NCI-H69 (cell line): Measurements from ENCODE around the gene ST7L.
A peak's percentile ranks its signal among the peaks of the same experiment; 100 is the strongest.

Source experiments
- DNase-seq: peaks from one replicate; lab custom pipeline; 2025; lab: John Stamatoyannopoulos, UW

The ST7L gene

DNA sequence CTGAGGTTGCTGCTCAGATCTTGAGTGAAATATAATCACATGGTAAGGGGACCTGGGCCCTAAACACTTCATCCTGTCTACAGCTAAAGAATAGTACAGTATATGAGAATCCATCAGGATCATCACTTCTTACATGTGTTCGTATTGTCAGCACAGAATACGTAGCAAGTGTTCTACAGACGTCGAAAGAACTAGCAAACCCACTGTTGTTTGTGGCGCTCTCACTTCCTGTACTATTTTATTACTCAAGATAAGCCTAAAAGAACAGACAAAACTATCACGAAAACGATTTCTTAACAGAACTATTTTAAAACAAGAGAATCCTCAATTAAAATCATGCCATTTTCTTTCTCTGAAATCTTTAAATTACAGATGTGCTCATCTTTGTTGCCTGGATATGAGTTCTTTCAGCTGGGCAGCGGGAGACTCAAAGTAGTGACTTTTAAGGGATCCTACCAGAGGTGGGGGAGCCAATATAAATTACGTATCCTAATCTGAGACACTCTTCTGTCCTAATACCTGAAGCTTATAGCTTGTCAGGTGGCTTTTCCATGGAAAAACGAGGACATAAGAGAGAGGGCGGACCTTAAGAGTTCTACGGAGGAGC is 724 bp downstream of the ST7L start:
- DNase-seq = no peak

DNA sequence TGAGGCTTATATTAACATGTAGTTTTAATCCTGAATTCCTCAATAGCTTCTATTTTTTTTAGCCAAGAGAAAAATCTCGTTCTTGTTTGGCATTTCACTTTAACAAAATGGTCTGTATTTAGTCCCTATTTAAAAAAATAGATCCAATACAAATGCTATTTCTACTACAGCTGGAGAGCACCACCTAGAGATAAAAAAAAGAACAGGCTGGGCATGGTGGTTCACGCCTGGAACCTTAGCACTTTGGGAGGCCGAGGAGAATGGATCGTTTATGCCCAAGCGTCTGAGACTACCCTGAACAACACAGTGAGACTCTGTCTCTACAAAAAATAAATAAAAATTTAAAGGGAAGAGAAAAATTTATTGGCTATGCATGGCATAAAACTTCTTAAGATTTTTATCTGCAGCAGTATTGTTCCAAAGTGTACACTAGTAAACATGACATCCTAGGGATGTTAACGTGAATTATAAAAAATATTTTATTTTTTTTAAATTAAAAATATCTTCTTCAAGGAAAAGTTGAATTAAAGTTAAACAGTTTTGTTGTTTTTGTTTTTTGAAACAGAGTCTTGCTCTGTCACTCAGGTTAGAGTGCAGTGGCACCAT is 4.4 kb downstream of the ST7L start:
- DNase-seq = peak; percentile 1

DNA sequence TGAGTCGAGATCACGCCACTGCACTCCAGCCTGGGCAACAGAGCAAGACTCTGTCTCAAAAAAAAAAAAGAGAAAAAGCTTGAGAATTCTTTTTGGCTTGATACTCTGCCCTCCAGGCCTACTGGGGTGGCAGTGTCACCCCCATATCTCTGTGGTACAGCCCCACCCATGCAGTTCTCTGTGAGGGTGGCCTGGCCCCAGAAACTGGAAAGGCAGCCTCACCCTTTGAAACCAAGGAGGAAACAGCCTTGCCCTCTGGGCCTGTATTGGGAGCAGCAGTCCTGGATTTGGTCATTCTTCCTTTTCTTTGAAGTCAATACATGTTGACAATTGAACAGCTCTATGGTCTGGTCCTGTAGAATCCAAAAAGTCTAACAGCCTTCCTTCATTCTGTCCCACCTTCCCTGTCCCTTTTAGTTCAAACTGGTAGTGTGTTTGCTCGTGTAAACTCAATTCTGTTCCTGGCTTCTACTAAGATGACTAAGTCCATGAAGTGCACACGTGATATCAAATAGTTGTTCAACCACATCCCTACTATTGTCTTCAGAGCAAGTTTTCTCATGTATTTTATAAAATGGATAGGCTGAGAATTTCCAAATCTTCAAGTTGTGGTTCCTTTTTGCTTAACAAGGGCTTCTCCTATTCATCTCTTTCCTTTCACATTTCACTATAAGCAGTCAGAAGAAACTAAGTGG is 13.2 kb downstream of the ST7L start:
- DNase-seq = no peak

DNA sequence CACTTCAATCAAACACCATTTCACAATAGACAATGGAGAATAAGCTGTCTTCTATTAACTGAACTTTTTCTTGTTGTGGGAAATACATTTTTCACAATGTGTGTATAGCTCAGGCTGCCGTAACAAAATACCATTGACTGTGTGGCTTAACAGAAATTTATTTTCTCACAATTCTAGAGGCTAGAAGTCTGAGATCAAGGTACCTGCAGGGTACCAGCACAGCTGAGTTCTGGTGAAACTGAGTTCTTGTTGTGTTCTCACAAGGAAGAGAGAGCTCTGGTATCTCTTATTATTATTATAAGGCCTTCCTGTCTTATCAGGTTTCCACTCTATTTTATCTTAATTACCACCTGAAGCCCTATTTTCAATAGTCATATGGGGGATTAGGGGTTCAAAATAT is 15.4 kb downstream of the ST7L start:
- no peak for DNase-seq

DNA sequence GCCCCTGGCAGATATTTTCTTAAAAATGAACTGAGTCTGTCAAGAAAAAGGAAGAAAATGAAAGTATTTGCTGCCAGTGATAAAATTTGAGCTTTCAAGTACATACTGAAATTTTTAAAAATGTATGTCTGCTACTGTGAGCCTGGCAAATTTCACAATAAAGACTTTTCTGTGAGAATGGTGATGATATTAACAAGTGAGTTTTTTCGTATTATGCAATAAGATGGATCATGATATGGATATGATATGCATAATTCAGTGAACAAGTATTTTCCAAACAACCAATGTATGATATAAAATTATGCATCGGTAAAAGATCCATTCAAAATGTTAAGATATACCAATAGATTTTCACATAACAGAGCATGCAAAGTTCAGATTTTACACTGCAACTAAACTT is 15.9 kb downstream of the ST7L start:
- DNase-seq = no peak

DNA sequence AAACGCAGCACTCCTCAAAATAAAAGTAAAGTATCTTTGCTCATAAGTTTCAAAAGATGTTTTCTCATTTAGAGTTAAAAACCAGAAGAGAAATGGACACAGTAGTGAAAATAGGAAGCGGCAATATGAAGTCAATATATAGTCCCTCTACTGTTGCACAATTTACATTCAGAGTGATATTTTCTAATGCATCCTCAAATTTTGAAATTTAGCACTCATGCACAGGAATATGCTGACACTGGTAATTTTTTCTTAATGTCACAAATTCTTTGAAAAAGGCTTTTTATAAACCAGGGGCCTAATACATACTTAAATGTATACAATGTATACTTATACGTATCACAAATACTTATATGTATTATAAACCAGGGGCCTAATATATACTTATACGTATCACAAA is 19.5 kb downstream of the ST7L start:
- no peak for DNase-seq

DNA sequence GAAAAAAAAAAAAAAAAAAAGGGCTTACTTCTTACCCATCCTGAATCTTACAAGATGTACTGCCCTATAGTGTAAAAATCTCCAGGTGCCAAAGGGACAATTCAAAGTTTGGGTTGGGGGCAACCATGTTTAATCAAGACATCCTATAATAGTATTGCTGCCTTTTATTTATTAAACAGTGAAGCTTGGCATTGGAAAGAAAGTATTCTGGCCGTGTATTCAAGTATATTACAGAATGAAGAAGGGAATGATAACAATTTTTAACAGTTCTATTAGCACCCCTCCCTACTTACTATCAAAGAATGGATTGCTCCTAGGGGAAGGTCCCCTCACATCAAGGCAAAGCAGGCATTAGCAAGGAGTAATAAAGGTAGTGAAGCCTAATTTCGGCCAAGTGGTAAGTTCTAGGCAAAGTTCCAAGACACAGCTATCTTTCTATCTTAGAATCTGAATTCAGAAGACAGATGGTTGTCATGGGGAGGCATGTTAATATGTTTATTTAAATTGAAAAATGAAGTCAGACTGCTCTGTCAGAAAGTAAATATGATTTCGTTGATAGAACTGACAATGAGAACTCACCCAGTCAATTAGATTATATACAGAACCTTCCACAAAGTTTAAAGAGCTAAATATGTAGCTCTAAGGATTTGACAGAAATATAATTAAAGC is 24.6 kb downstream of the ST7L start:
- DNase-seq = peak; percentile 62

DNA sequence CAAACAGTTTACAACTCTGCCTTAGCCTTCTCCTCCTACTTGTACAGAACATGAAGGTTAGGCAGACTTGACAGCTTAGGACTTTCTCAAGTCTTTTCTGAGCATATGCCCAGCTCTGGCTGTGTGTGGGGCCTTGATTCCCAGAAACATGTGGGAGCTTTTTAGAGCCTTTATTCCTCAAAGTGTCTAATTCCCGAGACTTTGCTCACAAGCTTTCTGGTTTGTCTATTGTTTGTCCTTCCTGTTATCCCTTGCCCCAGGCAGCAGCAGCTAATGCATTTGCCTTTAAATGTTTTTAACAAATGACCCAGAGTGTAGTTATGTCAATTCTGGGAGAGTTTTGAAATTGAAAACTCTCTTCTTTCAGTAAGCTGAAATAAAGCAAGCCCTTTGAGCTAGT is 29.2 kb downstream of the ST7L start:
- DNase-seq = no peak

DNA sequence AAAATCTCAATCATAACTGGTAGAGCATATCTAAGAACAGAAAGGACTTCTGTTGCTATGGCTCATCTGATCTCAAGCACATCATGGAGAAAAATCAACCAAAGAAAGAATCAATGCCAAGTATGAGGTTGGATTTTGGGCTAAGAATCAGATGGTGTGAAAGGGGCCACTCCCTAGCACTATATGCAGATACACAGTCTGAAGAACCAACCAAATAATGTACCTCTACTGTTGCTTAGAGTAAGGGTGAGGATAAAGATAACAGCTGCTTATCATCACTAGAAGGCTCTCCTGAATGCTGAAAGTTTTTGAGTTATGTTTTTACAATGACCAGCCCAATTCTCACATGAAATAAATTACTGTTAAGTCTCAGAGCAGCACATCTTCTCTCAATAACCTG is 35.6 kb downstream of the ST7L start:
- DNase-seq = no peak

DNA sequence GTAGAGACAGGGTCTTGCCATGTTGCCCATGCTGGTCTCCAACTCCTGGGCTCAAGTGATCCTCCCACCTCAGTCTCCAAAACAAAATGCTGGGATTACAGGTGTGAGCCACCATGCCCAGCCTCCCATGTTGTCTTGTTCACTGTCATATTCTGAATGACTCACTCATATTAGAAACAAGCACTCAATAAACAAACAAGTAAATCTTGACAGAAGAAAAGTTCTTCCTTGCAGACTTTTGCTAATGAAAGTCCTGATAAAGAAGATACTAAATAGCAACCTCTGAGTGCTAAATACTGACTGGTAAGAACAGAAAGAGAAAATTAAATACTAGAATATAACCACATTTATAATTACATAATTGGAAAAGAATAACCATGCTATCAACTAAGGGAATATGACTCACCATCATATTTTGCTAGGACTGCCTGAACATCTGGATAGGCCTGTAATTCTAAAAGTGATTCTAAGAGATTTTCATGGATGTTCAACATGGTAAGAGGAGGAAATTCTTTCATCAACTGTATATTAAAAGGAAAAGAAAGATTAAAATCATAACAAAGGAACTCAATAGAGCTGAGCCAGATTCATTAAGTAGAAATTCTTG is 37.3 kb downstream of the ST7L start:
- no peak for DNase-seq

DNA sequence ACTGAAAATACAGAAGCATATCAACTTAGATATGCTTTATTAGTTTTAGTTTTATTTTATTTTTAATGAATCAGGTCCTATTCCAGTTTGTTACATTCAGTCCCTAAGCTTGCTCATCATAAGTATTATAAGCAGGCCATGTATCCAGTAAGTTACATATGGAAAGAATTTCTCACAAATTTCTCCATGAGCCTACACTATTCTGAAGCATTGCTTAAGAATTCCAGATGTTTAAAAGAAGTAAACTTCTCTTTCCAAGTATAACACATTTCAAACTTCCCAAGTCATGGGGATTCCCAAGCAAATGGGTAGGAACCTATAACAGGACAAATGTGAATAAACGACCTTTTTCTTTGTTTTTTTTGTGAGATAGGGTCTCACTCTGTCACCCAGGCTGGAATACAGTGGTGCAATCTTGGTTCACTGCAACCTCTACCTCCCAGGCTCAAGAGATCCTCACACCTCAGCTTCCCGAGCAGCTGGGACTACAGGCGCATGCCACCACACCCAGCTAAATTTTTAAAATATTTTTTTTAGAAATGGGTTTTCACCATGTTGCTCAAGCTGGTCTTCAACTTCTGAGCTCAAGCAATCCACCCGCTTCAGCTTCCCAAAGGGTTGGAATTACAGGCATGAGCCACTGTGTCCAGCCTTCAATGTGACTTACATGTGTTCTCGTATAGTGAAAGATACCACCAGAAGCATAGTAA is 39.0 kb downstream of the ST7L start:
- DNase-seq = no peak

DNA sequence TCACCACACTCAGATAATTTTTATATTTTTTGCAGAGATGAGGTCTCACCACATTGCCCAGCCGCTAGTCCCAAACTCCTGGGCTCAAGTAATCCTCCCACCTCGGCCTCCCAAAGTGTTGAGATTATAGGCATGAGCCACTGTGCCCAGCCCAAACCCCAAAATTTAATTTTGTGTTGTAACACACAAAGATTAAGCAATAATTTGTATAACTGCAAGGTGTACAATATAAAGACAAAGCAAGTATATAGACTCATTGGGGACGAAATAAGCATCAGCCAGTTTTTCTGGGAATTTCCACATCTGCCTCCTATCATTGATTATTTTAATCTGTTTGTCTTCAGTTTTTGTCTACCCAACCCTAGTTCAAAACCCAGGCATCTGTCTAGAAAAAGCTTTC is 42.7 kb downstream of the ST7L start:
- DNase-seq = no peak

DNA sequence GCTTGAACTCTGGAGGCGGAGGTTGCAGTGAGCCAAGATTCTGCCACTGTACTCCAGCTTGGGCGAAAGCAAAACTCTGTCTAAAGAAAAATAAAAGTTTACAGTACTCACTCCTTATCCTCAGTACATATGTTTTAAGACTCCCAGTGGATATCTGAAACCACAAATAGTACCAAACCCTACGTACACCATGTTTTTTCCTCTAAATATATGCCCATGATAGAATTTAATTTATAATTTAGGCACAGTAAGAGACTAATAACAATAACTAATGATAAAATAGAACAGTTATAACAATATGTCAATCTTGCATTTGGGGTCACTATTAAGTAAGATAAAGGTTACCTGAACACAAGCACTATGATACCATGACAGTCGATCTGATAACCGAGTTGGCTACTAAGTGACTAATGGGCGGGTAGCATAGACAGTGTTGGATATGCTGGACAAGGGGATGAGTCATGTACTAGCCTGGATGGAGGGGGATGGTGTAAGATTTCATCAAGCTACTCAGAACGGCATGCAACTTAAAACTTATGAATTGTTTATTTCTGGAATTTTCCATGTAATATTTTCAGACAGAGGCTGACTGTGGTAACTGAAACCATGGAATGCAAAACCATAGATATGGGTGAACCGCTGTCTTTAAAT is 43.7 kb downstream of the ST7L start:
- DNase-seq = no peak

DNA sequence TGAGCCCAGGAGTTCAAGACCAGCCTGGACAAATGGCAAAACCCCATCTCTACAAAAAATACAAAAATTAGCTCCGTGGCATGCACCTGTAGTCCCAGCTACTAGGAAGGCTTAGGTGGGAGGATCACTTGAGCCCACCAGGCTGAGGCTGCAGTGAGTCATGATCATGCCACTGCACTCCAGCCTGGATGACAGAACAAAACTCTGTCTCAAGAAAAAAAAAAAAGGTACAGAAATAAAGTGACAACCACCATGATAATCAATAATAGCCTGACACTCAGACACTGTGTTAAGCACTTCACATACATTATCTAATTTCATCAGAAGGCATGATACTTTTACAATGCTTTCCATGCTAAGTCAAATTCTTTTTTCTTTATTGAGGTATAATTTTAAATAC is 53.1 kb downstream of the ST7L start:
- DNase-seq = no peak

DNA sequence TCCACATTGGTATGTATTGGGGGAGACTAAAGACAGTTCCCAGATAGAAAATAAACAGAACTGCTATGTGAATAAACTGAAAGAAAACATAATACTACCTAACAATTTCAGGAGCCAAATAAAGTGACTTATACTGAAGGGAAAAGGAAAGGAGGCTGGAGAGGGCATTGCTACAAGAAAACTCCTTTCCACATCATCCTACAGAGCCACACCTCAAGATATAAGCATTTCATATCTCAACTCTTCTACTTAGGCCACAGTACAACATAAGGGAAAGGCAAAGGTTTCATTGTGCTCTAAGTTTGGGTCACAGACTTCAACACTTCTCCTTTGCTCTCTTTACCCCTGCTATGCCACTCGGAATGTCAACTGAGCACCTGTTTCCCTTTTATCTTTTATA is 54.9 kb downstream of the ST7L start:
- no peak for DNase-seq

DNA sequence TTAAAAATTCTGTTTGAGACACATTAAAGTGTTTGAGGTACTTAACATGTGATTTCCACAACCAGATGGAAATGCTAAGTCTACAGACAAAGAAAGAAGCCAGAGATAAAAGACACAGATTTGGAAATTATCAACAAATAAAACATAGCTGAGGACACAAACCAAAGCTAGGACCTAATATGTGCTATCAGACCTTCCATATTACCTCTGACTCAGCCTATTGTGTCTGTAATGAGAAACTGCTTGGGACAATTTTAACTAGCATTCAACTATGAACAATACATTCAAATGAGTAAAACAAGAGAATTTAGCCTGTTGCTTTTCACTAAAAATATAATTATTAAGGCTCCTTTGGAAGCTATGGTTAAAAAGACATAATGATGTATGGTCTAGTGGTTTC is 55.6 kb downstream of the ST7L start:
- DNase-seq = no peak

DNA sequence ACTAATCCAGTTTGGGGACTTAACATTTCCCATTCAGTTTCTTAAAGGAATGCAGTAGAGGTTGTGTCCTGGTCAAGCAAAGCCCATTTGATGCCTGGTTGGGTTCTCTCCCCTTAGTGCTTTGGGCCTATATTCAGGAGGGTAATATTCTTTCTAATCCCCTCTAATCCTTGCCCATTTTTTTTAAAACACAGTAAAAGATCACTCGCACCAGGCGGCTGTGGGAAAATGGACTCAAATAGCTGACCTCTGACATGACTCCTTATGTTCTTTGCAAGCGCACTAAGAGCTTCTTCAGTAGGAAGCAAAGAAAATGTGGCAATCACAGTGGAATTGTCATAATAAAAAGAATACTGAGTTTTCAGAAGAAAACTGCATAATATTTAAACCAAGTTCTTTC is 60.3 kb downstream of the ST7L start:
- no peak for DNase-seq

DNA sequence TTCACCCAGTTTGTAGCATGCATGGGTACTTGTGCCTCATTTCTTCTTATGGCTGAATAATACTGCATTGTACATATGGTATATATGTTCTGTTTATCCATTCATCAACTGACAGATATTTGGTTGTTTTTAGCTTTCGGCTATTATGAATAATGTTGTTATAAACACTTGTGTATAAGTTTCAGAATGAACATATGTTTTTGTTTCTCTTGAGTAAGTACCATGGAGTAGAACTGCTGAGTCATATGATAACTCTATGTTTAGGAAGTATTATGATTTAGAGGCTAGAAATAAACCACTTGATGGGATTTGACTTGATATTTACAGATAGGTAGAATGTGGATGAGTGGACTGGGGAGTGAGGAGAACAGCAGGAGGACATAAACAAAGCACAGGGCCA is 61.6 kb downstream of the ST7L start:
- DNase-seq = no peak

DNA sequence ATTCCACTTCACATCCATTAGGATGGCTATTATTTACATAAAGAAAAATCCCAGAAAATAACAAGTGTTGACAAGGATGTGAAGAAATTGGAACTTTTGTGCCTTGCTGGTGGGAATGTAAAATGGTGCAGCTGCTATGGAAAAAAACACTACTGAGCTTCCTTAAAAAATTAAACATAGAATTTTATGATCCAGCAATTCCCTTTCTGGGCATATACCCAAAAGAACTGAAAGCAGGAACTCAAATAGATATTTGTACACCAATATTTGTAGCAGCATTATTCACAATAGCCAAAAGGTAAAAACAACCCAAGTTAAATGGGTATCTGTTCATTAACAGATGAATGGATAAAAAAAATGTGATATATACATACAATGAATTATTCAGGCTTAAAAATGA is 64.5 kb downstream of the ST7L start:
- no peak for DNase-seq

DNA sequence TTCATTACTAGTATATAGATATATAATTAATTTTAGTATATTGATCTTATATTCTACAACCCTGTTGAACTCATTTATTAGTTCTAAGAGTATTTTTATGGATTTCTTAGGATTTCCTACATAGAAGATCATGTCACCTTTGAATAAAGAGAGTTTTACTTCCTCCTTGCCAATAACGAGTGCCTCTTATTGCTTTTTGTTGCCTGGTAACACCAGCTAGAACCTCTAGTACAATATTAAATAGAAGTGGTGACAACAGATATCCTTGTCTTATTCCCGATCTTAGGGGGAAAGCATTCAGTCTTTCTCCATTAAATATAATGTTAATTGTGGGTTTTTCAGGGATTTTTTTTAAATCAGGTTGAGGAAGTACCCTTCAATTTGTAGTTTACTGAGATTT is 69.4 kb downstream of the ST7L start:
- DNase-seq = no peak

DNA sequence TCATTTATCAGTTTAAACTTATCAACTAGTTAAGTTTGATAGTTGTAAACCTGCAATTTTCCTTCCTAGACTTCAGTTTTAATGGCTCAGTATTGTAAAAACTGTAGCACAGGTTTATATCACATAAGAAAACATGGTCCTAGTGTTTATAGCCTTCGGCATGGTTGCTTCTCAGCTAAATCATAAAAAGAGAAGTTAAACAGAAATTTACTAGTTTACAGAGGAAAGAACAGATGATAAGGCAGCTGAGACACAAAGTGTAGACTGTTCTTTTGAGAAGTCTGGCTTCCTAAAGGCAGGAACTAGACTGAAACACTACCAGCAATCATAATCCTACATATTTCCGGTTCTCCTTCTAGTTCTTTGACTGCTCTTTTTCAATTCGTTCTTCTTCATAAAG is 70.4 kb downstream of the ST7L start:
- DNase-seq = no peak

DNA sequence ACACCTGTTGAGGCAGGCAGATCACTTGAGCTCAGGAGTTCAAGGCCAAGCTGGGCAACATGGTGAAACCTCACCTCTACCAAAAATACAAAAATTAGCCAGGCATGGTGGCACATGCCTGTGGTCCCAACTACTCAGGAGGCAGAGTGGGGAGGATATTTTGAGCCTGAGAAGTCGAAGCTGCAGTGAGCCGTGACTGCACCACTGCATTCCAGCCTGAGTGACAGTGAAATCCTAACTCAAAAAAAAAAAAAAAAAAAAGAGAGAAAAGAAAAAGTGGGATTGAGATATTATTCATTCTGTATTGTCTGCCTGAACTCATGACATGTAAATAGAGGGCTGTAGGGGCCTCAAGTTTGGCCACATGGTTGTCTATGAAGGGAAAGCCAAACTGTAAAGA is 72.9 kb downstream of the ST7L start:
- DNase-seq = no peak
